ENCODE measurements around the gene TPST2. TPM values are rescaled to one million over a fixed set of nuclear protein-coding genes. Genes with fewer than 3 reads are reported as not detected.

The TPST2 gene
- total RNA-seq, 1 donor from 2014 or later = 10.7 TPM

- no peaks in the 10 kb centered on the region for H3K27me3 Mint-ChIP-seq (ENCODE audit: low read depth)
- no peaks in the 10 kb centered on the region for H3K9me3 Mint-ChIP-seq
- H3K36me3 Mint-ChIP-seq (ENCODE audit: low read depth) = peaks cover 19% of the 10 kb centered on the region
- H3K4me3 Mint-ChIP-seq = no peak overlapping the region
- TF ChIP-seq, protein P1, sequence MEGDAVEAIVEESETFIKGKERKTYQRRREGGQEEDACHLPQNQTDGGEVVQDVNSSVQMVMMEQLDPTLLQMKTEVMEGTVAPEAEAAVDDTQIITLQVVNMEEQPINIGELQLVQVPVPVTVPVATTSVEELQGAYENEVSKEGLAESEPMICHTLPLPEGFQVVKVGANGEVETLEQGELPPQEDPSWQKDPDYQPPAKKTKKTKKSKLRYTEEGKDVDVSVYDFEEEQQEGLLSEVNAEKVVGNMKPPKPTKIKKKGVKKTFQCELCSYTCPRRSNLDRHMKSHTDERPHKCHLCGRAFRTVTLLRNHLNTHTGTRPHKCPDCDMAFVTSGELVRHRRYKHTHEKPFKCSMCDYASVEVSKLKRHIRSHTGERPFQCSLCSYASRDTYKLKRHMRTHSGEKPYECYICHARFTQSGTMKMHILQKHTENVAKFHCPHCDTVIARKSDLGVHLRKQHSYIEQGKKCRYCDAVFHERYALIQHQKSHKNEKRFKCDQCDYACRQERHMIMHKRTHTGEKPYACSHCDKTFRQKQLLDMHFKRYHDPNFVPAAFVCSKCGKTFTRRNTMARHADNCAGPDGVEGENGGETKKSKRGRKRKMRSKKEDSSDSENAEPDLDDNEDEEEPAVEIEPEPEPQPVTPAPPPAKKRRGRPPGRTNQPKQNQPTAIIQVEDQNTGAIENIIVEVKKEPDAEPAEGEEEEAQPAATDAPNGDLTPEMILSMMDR (conservative IDR thresholded peaks at IDR 0.05) = no peak
- DNase-seq (ENCODE audit: low read depth, low spot score) = no peak
- H3K4me1 Mint-ChIP-seq = peaks cover 10% of the 10 kb centered on the region
- H3K27ac Mint-ChIP-seq (ENCODE audit: unreplicated experiment) = no peak overlapping the region
These were observed 90.7 kb downstream of the TPST2 start for GRCh38 chr22:26499188-26499703.

GRCh38 chr22:26496456-26496855 lies 93.5 kb downstream of the TPST2 start:
- no peak overlapping the region for H3K27ac Mint-ChIP-seq (ENCODE audit: unreplicated experiment)
- no peaks in the 10 kb centered on the region for H3K27me3 Mint-ChIP-seq (ENCODE audit: low read depth)
- DNase-seq (ENCODE audit: low read depth, low spot score) = no peak
- no peaks in the 10 kb centered on the region for H3K4me1 Mint-ChIP-seq
- TF ChIP-seq, protein P1 (conservative IDR thresholded peaks at IDR 0.05) = no peak
- peaks cover 13% of the 10 kb centered on the region for H3K36me3 Mint-ChIP-seq (ENCODE audit: low read depth)
- H3K4me3 Mint-ChIP-seq = no peak overlapping the region
- H3K9me3 Mint-ChIP-seq = no peaks in the 10 kb centered on the region

- Mint-ChIP-seq H3K4me1 (peaks cover 5% of the 10 kb centered on the region), H3K9me3 (no peaks in the 10 kb centered on the region), H3K36me3 (ENCODE audit: low read depth) (peaks cover 12% of the 10 kb centered on the region), H3K27me3 (ENCODE audit: low read depth) (no peaks in the 10 kb centered on the region), H3K4me3 (no peak overlapping the region), H3K27ac (ENCODE audit: unreplicated experiment) (no peak overlapping the region)
- TF ChIP-seq, protein P1 (conservative IDR thresholded peaks at IDR 0.05) = no peak
- DNase-seq (ENCODE audit: low read depth, low spot score) = no peak
These were observed 95.4 kb downstream of the TPST2 start for GRCh38 chr22:26494506-26494905.

DNA sequence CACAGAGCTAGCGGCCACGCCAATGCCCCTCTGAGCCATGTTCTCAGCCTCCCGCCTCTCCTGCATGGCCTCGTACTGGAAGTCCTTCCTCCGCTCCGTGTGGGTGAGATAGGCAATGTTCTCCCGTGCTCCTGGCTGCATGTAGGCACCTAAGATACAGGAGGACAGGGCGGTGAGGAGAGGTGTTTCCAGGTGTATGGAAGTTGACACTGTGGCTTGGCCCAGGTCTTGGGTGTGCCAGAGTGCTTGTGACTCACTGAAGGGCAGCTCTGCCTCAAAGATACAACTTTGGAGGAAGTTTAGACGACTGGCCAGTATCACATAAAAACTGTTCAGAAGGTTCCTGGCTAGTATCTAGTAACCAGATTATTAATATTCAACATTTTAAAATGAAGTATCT lies 97.7 kb downstream of the TPST2 start:
- no peak for DNase-seq (ENCODE audit: low read depth, low spot score)
- no peaks in the 10 kb centered on the region for H3K9me3 Mint-ChIP-seq
- no peaks in the 10 kb centered on the region for H3K27me3 Mint-ChIP-seq (ENCODE audit: low read depth)
- TF ChIP-seq, protein P1 (conservative IDR thresholded peaks at IDR 0.05) = no peak
- H3K4me3 Mint-ChIP-seq = no peak overlapping the region
- H3K36me3 Mint-ChIP-seq (ENCODE audit: low read depth) = peaks cover 9% of the 10 kb centered on the region
- no peak overlapping the region for H3K27ac Mint-ChIP-seq (ENCODE audit: unreplicated experiment)
- peaks cover 11% of the 10 kb centered on the region for H3K4me1 Mint-ChIP-seq

GRCh38 chr22:26489447-26490036 lies 100.4 kb downstream of the TPST2 start:
- Mint-ChIP-seq H3K4me1 (peaks cover 24% of the 10 kb centered on the region), H3K27me3 (ENCODE audit: low read depth) (no peaks in the 10 kb centered on the region), H3K36me3 (ENCODE audit: low read depth) (peaks cover 6% of the 10 kb centered on the region), H3K4me3 (peak overlapping the region; percentile 57), H3K27ac (ENCODE audit: unreplicated experiment) (peak overlapping the region; percentile 76), H3K9me3 (no peaks in the 10 kb centered on the region)
- DNase-seq (ENCODE audit: low read depth, low spot score) = peak; percentile 11
- TF ChIP-seq, protein P1 (conservative IDR thresholded peaks at IDR 0.05) = no peak
